ENCODE results near the gene CIDEA. TPM values are rescaled to one million over a fixed set of nuclear protein-coding genes. Genes with fewer than 3 reads are reported as not detected.
A peak's percentile ranks its signal among the peaks of the same experiment; 100 is the strongest.

The CIDEA gene
- polyA plus RNA-seq, 1 donor, result not detected

GRCh38 chr18:12308386-12309100 lies 54.4 kb downstream of the CIDEA start:
- Histone ChIP-seq H3K4me3 (ENCODE audit: low read length) (peak overlapping the region; percentile 47), H3K36me3 (ENCODE audit: control insufficient read depth, insufficient read depth, low read length) (peaks cover 7% of the 10 kb centered on the region), H3K4me1 (ENCODE audit: control insufficient read depth, insufficient read depth, low read length) (peaks cover 9% of the 10 kb centered on the region), H3K27me3 (ENCODE audit: control insufficient read depth, insufficient read depth, low read length) (peaks cover 56% of the 10 kb centered on the region), H3K27ac (ENCODE audit: low read length) (peak overlapping the region; percentile 60), H3K9me3 (ENCODE audit: control insufficient read depth, low read depth, low read length) (no peaks in the 10 kb centered on the region)
- peak; percentile 50 to 71 for DNase-seq
- no CpG with 5 or more reads among the region's 81 CpGs for WGBS (ENCODE audit: insufficient coverage, low lambda C conversion rate)

- H3K4me1 ChIP-seq (ENCODE audit: control insufficient read depth, insufficient read depth, low read length), result peaks cover 9% of the 10 kb centered on the region
- DNase-seq, result no peak
- H3K27ac ChIP-seq (ENCODE audit: low read length), result no peak overlapping the region
- WGBS (ENCODE audit: insufficient coverage, low lambda C conversion rate), result no CpG with 5 or more reads among the region's 7 CpGs
- H3K36me3 ChIP-seq (ENCODE audit: control insufficient read depth, insufficient read depth, low read length), result peaks cover 11% of the 10 kb centered on the region
- no peaks in the 10 kb centered on the region for H3K9me3 ChIP-seq (ENCODE audit: control insufficient read depth, low read depth, low read length)
- H3K4me3 ChIP-seq (ENCODE audit: low read length), result peak overlapping the region; percentile 6
- H3K27me3 ChIP-seq (ENCODE audit: control insufficient read depth, insufficient read depth, low read length), result peaks cover 50% of the 10 kb centered on the region
Observed at GRCh38 chr18:12309683-12310198, 55.6 kb downstream of the CIDEA start.

GRCh38 chr18:12310762-12311161 lies 56.6 kb downstream of the CIDEA start:
- no peak overlapping the region for H3K4me3 ChIP-seq (ENCODE audit: low read length)
- no peak overlapping the region for H3K27ac ChIP-seq (ENCODE audit: low read length)
- peaks cover 11% of the 10 kb centered on the region for H3K36me3 ChIP-seq (ENCODE audit: control insufficient read depth, insufficient read depth, low read length)
- peaks cover 42% of the 10 kb centered on the region for H3K27me3 ChIP-seq (ENCODE audit: control insufficient read depth, insufficient read depth, low read length)
- WGBS (ENCODE audit: insufficient coverage, low lambda C conversion rate), result no CpG with 5 or more reads among the region's 6 CpGs
- no peak for DNase-seq
- H3K9me3 ChIP-seq (ENCODE audit: control insufficient read depth, low read depth, low read length), result no peaks in the 10 kb centered on the region
- peaks cover 9% of the 10 kb centered on the region for H3K4me1 ChIP-seq (ENCODE audit: control insufficient read depth, insufficient read depth, low read length)

GRCh38 chr18:12312976-12313375 lies 58.8 kb downstream of the CIDEA start:
- Histone ChIP-seq H3K4me1 (ENCODE audit: control insufficient read depth, insufficient read depth, low read length) (peaks cover 3% of the 10 kb centered on the region), H3K36me3 (ENCODE audit: control insufficient read depth, insufficient read depth, low read length) (peaks cover 11% of the 10 kb centered on the region), H3K27ac (ENCODE audit: low read length) (no peak overlapping the region)

GRCh38 chr18:12313530-12314245 lies 59.5 kb downstream of the CIDEA start:
- no CpG with 5 or more reads among the region's 5 CpGs for WGBS (ENCODE audit: insufficient coverage, low lambda C conversion rate)
- Histone ChIP-seq H3K4me1 (ENCODE audit: control insufficient read depth, insufficient read depth, low read length) (peaks cover 3% of the 10 kb centered on the region), H3K9me3 (ENCODE audit: control insufficient read depth, low read depth, low read length) (no peaks in the 10 kb centered on the region), H3K27ac (ENCODE audit: low read length) (no peak overlapping the region), H3K4me3 (ENCODE audit: low read length) (no peak overlapping the region), H3K27me3 (ENCODE audit: control insufficient read depth, insufficient read depth, low read length) (peaks cover 21% of the 10 kb centered on the region), H3K36me3 (ENCODE audit: control insufficient read depth, insufficient read depth, low read length) (peaks cover 11% of the 10 kb centered on the region)
- no peak for DNase-seq

More at GRCh38 chr18:12312976-12313375, 58.8 kb downstream of the CIDEA start:
- Histone ChIP-seq H3K27me3 (ENCODE audit: control insufficient read depth, insufficient read depth, low read length) (peaks cover 24% of the 10 kb centered on the region), H3K4me3 (ENCODE audit: low read length) (no peak overlapping the region), H3K9me3 (ENCODE audit: control insufficient read depth, low read depth, low read length) (no peaks in the 10 kb centered on the region)
- no peak for DNase-seq

GRCh38 chr18:12314591-12315305 lies 60.6 kb downstream of the CIDEA start:
- Histone ChIP-seq H3K4me1 (ENCODE audit: control insufficient read depth, insufficient read depth, low read length) (no peaks in the 10 kb centered on the region), H3K27ac (ENCODE audit: low read length) (no peak overlapping the region), H3K9me3 (ENCODE audit: control insufficient read depth, low read depth, low read length) (no peaks in the 10 kb centered on the region), H3K36me3 (ENCODE audit: control insufficient read depth, insufficient read depth, low read length) (peaks cover 14% of the 10 kb centered on the region), H3K4me3 (ENCODE audit: low read length) (no peak overlapping the region), H3K27me3 (ENCODE audit: control insufficient read depth, insufficient read depth, low read length) (peaks cover 11% of the 10 kb centered on the region)
- 91% methylated on average over 1 of the region's 1 CpG for WGBS (ENCODE audit: insufficient coverage, low lambda C conversion rate)
- no peak for DNase-seq

GRCh38 chr18:12315490-12315889 lies 61.3 kb downstream of the CIDEA start:
- H3K27ac ChIP-seq (ENCODE audit: low read length), result no peak overlapping the region
- H3K36me3 ChIP-seq (ENCODE audit: control insufficient read depth, insufficient read depth, low read length), result peaks cover 16% of the 10 kb centered on the region

GRCh38 chr18:12315911-12316310 lies 61.8 kb downstream of the CIDEA start:
- H3K9me3 ChIP-seq (ENCODE audit: control insufficient read depth, low read depth, low read length), result no peaks in the 10 kb centered on the region
- no peaks in the 10 kb centered on the region for H3K4me1 ChIP-seq (ENCODE audit: control insufficient read depth, insufficient read depth, low read length)
- H3K27me3 ChIP-seq (ENCODE audit: control insufficient read depth, insufficient read depth, low read length), result peaks cover 2% of the 10 kb centered on the region
- no peak overlapping the region for H3K27ac ChIP-seq (ENCODE audit: low read length)
- no peak overlapping the region for H3K4me3 ChIP-seq (ENCODE audit: low read length)
- H3K36me3 ChIP-seq (ENCODE audit: control insufficient read depth, insufficient read depth, low read length), result peaks cover 17% of the 10 kb centered on the region
- WGBS (ENCODE audit: insufficient coverage, low lambda C conversion rate), result no CpG with 5 or more reads among the region's 5 CpGs
- DNase-seq, result no peak

More at GRCh38 chr18:12315490-12315889, 61.3 kb downstream of the CIDEA start:
- peaks cover 5% of the 10 kb centered on the region for H3K27me3 ChIP-seq (ENCODE audit: control insufficient read depth, insufficient read depth, low read length)
- DNase-seq, result no peak
- H3K4me1 ChIP-seq (ENCODE audit: control insufficient read depth, insufficient read depth, low read length), result no peaks in the 10 kb centered on the region
- H3K4me3 ChIP-seq (ENCODE audit: low read length), result no peak overlapping the region
- H3K9me3 ChIP-seq (ENCODE audit: control insufficient read depth, low read depth, low read length), result no peaks in the 10 kb centered on the region
- no CpG with 5 or more reads among the region's 10 CpGs for WGBS (ENCODE audit: insufficient coverage, low lambda C conversion rate)

GRCh38 chr18:12317664-12318333 lies 63.6 kb downstream of the CIDEA start:
- Histone ChIP-seq H3K27ac (ENCODE audit: low read length) (no peak overlapping the region), H3K27me3 (ENCODE audit: control insufficient read depth, insufficient read depth, low read length) (no peaks in the 10 kb centered on the region), H3K4me1 (ENCODE audit: control insufficient read depth, insufficient read depth, low read length) (no peaks in the 10 kb centered on the region), H3K9me3 (ENCODE audit: control insufficient read depth, low read depth, low read length) (no peaks in the 10 kb centered on the region), H3K36me3 (ENCODE audit: control insufficient read depth, insufficient read depth, low read length) (peaks cover 17% of the 10 kb centered on the region), H3K4me3 (ENCODE audit: low read length) (no peak overlapping the region)
- no CpG with 5 or more reads among the region's 6 CpGs for WGBS (ENCODE audit: insufficient coverage, low lambda C conversion rate)
- DNase-seq, result peak in 1 of 2 donors; percentile 34

- WGBS (ENCODE audit: insufficient coverage, low lambda C conversion rate), result no CpG with 5 or more reads among the region's 5 CpGs
- DNase-seq, result no peak
- H3K4me3 ChIP-seq (ENCODE audit: low read length), result no peak overlapping the region
- no peak overlapping the region for H3K27ac ChIP-seq (ENCODE audit: low read length)
- peaks cover 20% of the 10 kb centered on the region for H3K36me3 ChIP-seq (ENCODE audit: control insufficient read depth, insufficient read depth, low read length)
- H3K4me1 ChIP-seq (ENCODE audit: control insufficient read depth, insufficient read depth, low read length), result no peaks in the 10 kb centered on the region
- no peaks in the 10 kb centered on the region for H3K27me3 ChIP-seq (ENCODE audit: control insufficient read depth, insufficient read depth, low read length)
- no peaks in the 10 kb centered on the region for H3K9me3 ChIP-seq (ENCODE audit: control insufficient read depth, low read depth, low read length)
Observed at GRCh38 chr18:12318334-12318697, 64.2 kb downstream of the CIDEA start.
